Stimulated activated CD4-positive, alpha-beta T cell treated with anti-CD3 and anti-CD28 coated beads, Interleukin-2, amount 100 ng/mL, for 48 hours (primary cell): ENCODE data around the gene CREBRF.

Experiments
- DNase-seq, 2 donors: peaks; one replicate each; pipeline ENCODE4 v3.0.0-alpha.2; 2020

The CREBRF gene

GRCh38 chr5:173158366-173158765 lies 102.2 kb downstream of the CREBRF start:
- DNase-seq, result no peak

DNA sequence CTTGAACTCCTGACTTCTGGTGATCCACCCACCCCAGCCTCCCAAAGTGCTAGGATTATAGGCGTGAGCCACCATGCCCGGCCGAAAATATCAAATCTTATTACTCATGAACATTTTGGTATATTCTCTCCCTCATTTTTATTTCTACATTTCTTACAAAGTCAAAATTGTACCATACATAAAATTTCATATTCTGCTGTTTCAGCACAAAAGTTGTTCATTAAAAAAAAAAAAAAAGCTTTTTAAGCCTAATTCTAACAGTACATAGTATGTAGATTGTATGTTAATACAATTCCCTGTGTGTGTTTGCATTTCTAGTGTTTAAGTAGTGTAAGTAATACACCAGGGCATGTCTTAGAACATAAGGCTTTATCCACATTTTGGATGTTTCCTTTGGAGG lies 103.1 kb downstream of the CREBRF start:
- DNase-seq, result no peak

GRCh38 chr5:173161148-173161547 lies 105.0 kb downstream of the CREBRF start:
- DNase-seq, result no peak

DNA sequence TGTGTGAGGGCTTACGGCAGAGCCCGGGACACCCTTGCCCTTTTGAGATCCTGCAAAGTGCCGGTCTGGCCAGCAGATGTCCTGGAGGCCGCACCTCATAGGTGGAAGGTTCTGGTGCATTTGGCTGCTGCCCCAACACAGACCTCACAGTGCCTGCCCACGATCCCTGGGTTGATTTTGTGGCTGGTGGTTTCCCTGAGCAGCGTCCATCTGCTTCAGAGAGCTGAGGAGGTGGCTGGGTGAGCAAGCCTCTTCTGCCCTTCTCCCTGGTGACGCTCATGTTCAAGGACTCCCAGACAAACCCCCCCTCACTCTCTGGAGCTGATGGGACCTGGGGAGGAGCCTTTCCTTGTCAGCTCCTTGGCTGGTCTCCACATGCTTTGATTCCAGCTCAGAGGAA lies 107.1 kb downstream of the CREBRF start:
- no peak for DNase-seq

DNA sequence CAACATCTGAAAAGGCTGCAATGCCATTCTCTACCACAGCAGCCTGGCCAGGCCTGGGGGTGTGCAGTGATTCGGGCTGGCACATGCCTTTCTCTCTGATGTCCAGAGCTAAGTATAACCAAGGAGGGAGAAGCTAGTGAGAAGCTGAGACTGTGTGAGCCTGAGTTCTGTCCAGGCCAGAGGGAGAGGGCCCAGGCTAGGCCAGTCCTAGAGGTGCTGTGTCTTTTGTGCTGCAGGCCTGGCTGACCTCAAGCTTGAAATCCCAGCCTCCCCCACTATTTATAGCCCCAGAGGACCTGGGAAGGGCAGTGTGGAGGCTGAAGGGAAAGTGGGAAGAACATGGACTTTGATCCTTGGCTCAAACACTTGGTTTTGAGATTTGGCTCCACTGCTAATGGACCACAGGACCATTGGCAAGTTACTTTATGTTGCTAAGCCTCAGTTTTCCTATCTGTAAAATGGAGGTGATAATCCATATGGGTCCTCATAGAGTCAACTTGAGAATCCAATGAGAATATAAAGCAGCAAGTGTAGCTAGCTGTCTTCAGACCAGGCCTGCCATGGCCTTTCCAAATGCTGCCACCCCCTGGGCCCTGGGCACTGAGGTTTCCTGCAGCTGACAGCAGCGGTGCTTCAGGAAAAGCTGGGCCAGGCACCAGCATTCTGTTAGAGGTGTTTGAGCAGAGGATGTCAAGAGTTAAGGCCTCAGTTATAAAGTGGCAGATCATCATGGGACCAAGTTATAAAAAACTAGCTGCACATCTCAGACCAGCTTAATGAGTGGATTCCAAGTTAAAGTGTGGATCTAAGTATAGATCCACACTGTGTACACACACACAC lies 109.2 kb downstream of the CREBRF start:
- DNase-seq, result no peak

GRCh38 chr5:173172166-173172565 lies 116.0 kb downstream of the CREBRF start:
- no peak for DNase-seq

- no peak for DNase-seq
Observed at GRCh38 chr5:173175523-173175922, 119.4 kb downstream of the CREBRF start.

DNA sequence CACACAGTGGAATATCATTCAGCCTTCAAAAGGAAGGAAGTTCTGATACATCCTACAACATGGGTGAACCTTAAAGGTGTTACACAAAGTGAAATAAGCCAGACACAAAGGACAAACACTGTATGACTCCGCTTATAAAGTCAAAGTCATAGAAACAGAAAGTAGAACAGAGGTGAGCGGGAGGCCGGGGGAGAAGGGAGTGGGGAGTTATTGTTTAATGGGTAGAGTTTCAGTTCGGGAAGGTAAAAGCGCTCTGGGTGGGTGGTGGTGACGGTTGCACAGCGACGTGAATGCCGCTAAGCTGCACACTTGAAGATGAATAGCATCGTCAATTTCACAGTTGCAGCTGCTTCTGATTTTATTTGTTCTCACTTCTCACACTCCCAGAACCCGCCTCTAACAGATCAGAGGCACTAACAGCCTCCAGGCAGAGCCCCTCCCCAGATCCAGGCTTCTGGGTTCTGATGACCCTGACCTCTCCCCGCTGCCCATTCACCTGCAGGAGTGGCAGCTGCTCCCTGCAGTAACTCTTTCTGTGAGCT lies 122.3 kb downstream of the CREBRF start:
- no peak for DNase-seq

GRCh38 chr5:173180331-173180730 lies 124.2 kb downstream of the CREBRF start:
- no peak for DNase-seq

GRCh38 chr5:173187054-173187743 lies 131.0 kb downstream of the CREBRF start:
- DNase-seq, result no peak

DNA sequence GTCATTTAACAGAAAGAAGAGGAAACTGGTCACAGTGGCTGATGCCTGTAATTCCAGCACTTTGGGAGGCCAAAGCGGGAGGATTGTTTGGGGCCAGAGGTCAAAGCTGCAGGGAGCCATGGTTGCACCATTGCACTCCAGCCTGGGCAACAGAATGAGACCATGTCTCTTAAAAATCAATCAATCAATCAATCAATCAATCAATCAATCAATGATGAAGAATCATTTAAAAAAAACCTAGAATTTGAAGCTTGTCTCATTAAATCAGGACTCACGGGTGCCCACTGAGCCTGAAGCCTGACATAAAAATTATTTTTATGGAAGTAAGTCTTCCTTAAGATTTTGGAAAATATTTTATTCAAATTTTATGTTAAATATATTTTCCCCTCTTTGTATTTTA lies 132.1 kb downstream of the CREBRF start:
- no peak for DNase-seq
